ENCODE data around the gene SYN1.

The SYN1 gene

DNA sequence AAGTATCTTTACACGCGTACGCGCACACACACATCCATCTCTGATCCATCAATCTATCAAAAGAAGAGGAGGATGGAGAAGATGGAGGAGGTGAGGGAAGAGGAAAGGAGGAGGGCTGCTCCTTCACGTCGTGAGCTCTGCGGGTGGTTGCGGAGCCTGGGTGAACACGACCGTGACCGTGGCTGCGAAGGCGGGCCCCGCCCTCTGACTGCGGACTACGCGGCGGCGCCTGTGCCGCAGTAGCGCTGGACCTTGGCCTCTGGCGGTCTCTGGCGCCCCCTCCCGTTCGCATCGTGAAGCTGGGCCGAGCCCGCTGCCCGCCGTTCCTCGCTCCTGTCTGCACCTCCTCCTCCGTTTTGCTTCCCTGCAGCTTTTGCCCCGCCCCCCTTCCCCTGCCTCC lies 96.4 kb downstream of the SYN1 start:
- peak; percentile 70 for DNase-seq (ENCODE audit: low read depth)
